NOMO-1 treated with DMSO at 0.1 percent for 48 hours (cell line): ENCODE results near the gene STOX2.

Experiments used
- DNase-seq: peaks from one replicate; lab custom pipeline; 2025; ENCODE audit not compliant: unreplicated experiment; lab: John Stamatoyannopoulos, UW

The STOX2 gene

GRCh38 chr4:183905081-183905592 is at the start of gene STOX2:
TSS of gene STOX2 (plus strand) at chr4:183905307. CDS start at chr4:183906791, 1,484 bp downstream.
- peak; percentile 79 for DNase-seq

- no peak for DNase-seq
These were observed 49.5 kb upstream of the STOX2 start for GRCh38 chr4:183855323-183856190.

- DNase-seq: no peak
These were observed 48.1 kb upstream of the STOX2 start for GRCh38 chr4:183857040-183857439.

- no peak for DNase-seq
These were observed 47.0 kb upstream of the STOX2 start for GRCh38 chr4:183858011-183858615.

GRCh38 chr4:183860119-183860518 is 45.0 kb upstream of the STOX2 start:
- DNase-seq: no peak

- DNase-seq: no peak
These were observed 44.4 kb upstream of the STOX2 start for GRCh38 chr4:183860731-183861130.

GRCh38 chr4:183861426-183861825 is 43.7 kb upstream of the STOX2 start:
- DNase-seq: no peak

GRCh38 chr4:183863155-183863825 is 41.8 kb upstream of the STOX2 start:
- DNase-seq: no peak

GRCh38 chr4:183867247-183867646 is 37.9 kb upstream of the STOX2 start:
- DNase-seq: no peak

GRCh38 chr4:183870997-183871396 is 34.1 kb upstream of the STOX2 start:
- no peak for DNase-seq

GRCh38 chr4:183871581-183871980 is 33.5 kb upstream of the STOX2 start:
- DNase-seq: no peak

GRCh38 chr4:183872531-183872930 is 32.6 kb upstream of the STOX2 start:
- peak; percentile 80 for DNase-seq

GRCh38 chr4:183873409-183874185 is 31.5 kb upstream of the STOX2 start:
- DNase-seq: peak; percentile 35

GRCh38 chr4:183875251-183875825 is 29.8 kb upstream of the STOX2 start:
- DNase-seq: peak; percentile 63

GRCh38 chr4:183876268-183876934 is 28.7 kb upstream of the STOX2 start:
- DNase-seq: no peak

GRCh38 chr4:183878251-183878970 is 26.7 kb upstream of the STOX2 start:
- DNase-seq: no peak

GRCh38 chr4:183885205-183885720 is 19.8 kb upstream of the STOX2 start:
- no peak for DNase-seq

GRCh38 chr4:183887351-183887750 is 17.8 kb upstream of the STOX2 start:
- no peak for DNase-seq

- DNase-seq: no peak
These were observed 16.5 kb upstream of the STOX2 start for GRCh38 chr4:183888564-183888963.
